ENCODE results near the gene HSD11B2.
A peak's percentile ranks its signal among the peaks of the same experiment; 100 is the strongest.

HSD11B2 gene

DNA sequence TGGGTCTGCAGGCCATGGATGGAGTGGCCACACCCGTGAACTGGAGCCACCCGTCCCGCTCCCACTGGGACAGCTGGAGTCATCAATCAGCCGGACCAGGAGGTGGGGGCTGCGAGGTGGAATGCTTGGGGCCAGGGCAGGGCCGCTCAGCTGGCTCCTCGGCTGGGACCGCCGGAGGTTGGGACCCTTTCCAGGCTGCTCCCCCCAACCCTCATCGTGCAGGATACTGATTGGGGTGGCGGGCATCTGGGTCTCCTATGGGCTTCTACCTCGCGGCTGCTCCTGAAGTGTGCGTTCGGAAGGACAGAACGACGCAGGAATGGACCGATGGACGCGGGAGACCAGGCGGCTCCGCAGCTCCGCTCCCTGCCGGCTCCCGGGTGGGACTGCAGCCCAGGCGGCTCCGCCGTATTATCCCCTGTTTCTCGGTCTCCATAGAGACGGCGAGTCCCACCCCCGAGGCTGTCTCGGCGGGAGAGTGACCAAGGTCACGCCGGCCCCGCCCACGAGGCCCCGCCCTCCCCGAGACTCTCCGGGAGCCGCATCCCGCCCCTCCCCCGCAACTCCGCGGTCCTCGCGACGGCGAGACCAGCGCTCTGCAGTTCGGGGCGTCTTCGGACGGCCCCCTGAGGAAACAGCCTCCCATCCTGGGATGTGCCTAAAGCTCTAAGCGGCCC, 37.7 kb upstream of the HSD11B2 start, which contains the start of gene TPPP3 (continued):
- TF ChIP-seq ZNF701 (tag by site-specific recombination; IDR thresholded peaks at IDR 0.05) (no peak), SP2 (tag by site-specific recombination; IDR thresholded peaks at IDR 0.05) (peak; percentile 66), GLI4 (tag by site-specific recombination; IDR thresholded peaks at IDR 0.05) (no peak), ZNF843 (tag by site-specific recombination; IDR thresholded peaks at IDR 0.05) (no peak), ZNF398 (tag by site-specific recombination; IDR thresholded peaks at IDR 0.05) (no peak), OSR2 (tag by site-specific recombination; IDR thresholded peaks at IDR 0.05) (no peak), EGR2 (tag by site-specific recombination; IDR thresholded peaks at IDR 0.05; ENCODE audit: low read depth) (peak; percentile 17; the same call in 1 of the 2 replicates), ZNF623 (tag by site-specific recombination; IDR thresholded peaks at IDR 0.05) (no peak), MEIS1 (CRISPR knock-in tag; IDR thresholded peaks at IDR 0.05; ENCODE audit: borderline replicate concordance) (no peak), ZNF211 (tag by site-specific recombination; IDR thresholded peaks at IDR 0.05; ENCODE audit: low read depth) (no peak), ZNF274 (IDR thresholded peaks at IDR 0.05; ENCODE audit: low read length) (no peak), ZNF274 (tag by site-specific recombination; IDR thresholded peaks at IDR 0.05; ENCODE audit: borderline replicate concordance) (no peak), ZNF600 (tag by site-specific recombination; IDR thresholded peaks at IDR 0.05) (peak; percentile 57; the same call in 1 of the 2 replicates), ZSCAN5A (tag by site-specific recombination; IDR thresholded peaks at IDR 0.05) (no peak), ZNF202 (tag by site-specific recombination; IDR thresholded peaks at IDR 0.05; ENCODE audit: borderline replicate concordance) (no peak), GLI2 (tag by site-specific recombination; IDR thresholded peaks at IDR 0.05; ENCODE audit: borderline replicate concordance, low read depth) (no peak), ZBTB7A (tag by site-specific recombination; IDR thresholded peaks at IDR 0.05; ENCODE audit: low read depth) (no peak), ZNF394 (tag by site-specific recombination; IDR thresholded peaks at IDR 0.05; ENCODE audit: borderline replicate concordance) (no peak), ZFP41 (tag by site-specific recombination; IDR thresholded peaks at IDR 0.05; ENCODE audit: borderline replicate concordance) (no peak), ZNF776 (tag by site-specific recombination; IDR thresholded peaks at IDR 0.05; ENCODE audit: borderline replicate concordance) (no peak), WT1 (tag by site-specific recombination; IDR thresholded peaks at IDR 0.05) (no peak), PATZ1 (tag by site-specific recombination; IDR thresholded peaks at IDR 0.05) (peak; percentile 51), ZBTB26 (tag by site-specific recombination; optimal IDR thresholded peaks at IDR 0.05) (peak; percentile 12), ZNF777 (tag by site-specific recombination; IDR thresholded peaks at IDR 0.05; ENCODE audit: borderline replicate concordance) (no peak), ZNF366 (tag by site-specific recombination; conservative IDR thresholded peaks at IDR 0.05) (peak; percentile 27; the same call in 1 of the 2 replicates), ZBTB20 (tag by site-specific recombination; IDR thresholded peaks at IDR 0.05) (no peak)
- TF ChIP-seq, protein P1, sequence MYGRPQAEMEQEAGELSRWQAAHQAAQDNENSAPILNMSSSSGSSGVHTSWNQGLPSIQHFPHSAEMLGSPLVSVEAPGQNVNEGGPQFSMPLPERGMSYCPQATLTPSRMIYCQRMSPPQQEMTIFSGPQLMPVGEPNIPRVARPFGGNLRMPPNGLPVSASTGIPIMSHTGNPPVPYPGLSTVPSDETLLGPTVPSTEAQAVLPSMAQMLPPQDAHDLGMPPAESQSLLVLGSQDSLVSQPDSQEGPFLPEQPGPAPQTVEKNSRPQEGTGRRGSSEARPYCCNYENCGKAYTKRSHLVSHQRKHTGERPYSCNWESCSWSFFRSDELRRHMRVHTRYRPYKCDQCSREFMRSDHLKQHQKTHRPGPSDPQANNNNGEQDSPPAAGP (tag by site-specific recombination; IDR thresholded peaks at IDR 0.05) = 0 out of 2 replicates have a peak, but pooled peaks have one; percentile 26
- TF ChIP-seq, protein P2, sequence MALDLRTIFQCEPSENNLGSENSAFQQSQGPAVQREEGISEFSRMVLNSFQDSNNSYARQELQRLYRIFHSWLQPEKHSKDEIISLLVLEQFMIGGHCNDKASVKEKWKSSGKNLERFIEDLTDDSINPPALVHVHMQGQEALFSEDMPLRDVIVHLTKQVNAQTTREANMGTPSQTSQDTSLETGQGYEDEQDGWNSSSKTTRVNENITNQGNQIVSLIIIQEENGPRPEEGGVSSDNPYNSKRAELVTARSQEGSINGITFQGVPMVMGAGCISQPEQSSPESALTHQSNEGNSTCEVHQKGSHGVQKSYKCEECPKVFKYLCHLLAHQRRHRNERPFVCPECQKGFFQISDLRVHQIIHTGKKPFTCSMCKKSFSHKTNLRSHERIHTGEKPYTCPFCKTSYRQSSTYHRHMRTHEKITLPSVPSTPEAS (tag by site-specific recombination; IDR thresholded peaks at IDR 0.05) = no peak
- TF ChIP-seq, protein P3, sequence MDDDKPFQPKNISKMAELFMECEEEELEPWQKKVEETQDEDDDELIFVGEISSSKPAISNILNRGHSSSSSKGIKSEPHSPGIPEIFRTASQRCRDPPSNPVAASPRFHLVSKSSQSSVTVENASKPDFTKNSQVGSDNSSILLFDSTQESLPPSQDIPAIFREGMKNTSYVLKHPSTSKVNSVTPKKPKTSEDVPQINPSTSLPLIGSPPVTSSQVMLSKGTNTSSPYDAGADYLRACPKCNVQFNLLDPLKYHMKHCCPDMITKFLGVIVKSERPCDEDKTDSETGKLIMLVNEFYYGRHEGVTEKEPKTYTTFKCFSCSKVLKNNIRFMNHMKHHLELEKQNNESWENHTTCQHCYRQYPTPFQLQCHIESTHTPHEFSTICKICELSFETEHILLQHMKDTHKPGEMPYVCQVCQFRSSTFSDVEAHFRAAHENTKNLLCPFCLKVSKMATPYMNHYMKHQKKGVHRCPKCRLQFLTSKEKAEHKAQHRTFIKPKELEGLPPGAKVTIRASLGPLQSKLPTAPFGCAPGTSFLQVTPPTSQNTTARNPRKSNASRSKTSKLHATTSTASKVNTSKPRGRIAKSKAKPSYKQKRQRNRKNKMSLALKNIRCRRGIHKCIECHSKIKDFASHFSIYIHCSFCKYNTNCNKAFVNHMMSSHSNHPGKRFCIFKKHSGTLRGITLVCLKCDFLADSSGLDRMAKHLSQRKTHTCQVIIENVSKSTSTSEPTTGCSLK (tag by site-specific recombination; IDR thresholded peaks at IDR 0.05) = no peak

Data from HEK293 (cell line).